Measurements from ENCODE around the gene SPG11.

DNA sequence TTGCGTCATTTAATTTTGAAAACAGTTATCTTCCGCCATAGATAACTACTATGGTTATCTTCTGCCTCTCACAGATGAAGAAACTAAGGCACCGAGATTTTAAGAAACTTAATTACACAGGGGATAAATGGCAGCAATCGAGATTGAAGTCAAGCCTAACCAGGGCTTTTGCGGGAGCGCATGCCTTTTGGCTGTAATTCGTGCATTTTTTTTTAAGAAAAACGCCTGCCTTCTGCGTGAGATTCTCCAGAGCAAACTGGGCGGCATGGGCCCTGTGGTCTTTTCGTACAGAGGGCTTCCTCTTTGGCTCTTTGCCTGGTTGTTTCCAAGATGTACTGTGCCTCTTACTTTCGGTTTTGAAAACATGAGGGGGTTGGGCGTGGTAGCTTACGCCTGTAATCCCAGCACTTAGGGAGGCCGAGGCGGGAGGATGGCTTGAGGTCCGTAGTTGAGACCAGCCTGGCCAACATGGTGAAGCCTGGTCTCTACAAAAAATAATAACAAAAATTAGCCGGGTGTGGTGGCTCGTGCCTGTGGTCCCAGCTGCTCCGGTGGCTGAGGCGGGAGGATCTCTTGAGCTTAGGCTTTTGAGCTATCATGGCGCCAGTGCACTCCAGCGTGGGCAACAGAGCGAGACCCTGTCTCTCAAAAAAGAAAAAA, 49.0 kb upstream of the SPG11 start:
- TF ChIP-seq ZNF274 (IDR thresholded peaks at IDR 0.05; ENCODE audit: low read depth, low read length) (no peak), SUZ12 (IDR thresholded peaks at IDR 0.05; ENCODE audit: extremely low read depth, insufficient read depth, insufficient read length) (no peak), YY1 (IDR thresholded peaks at IDR 0.05; ENCODE audit: insufficient read depth, insufficient read length) (no peak)

All from NT2/D1 (cell line).